Measurements from ENCODE around the gene TAMALIN. TPM values are rescaled to one million over a fixed set of nuclear protein-coding genes. Genes with fewer than 3 reads are reported as not detected.

Gene TAMALIN
- total RNA-seq, 1 donor from 2014 or later = 27.5 TPM

- peak; percentile 91 for DNase-seq (ENCODE audit: low spot score)
- intact Hi-C loops (cut with DNase I) = no loop called here
These were observed 3.4 kb downstream of the TAMALIN start for GRCh38 chr12:52010152-52010622.

- DNase-seq (ENCODE audit: low spot score) = no peak
These were observed 4.2 kb downstream of the TAMALIN start for GRCh38 chr12:52010692-52011601.

GRCh38 chr12:52011602-52012214 is 5.0 kb downstream of the TAMALIN start:
- DNase-seq (ENCODE audit: low spot score) = no peak
- intact Hi-C loops (cut with DNase I) = no loop called here

More at GRCh38 chr12:52010692-52011601, 4.2 kb downstream of the TAMALIN start:
- intact Hi-C loops (cut with DNase I) = no loop called here

- no peak for DNase-seq (ENCODE audit: low spot score)
- intact Hi-C loops (cut with DNase I) = no loop called here
These were observed 7.0 kb downstream of the TAMALIN start for GRCh38 chr12:52013626-52014310.

GRCh38 chr12:52014567-52015530 is 8.1 kb downstream of the TAMALIN start:
- no peak for DNase-seq (ENCODE audit: low spot score)
- intact Hi-C loops (cut with DNase I) = no loop called here

- intact Hi-C loops (cut with DNase I) = no loop called here
- no peak for DNase-seq (ENCODE audit: low spot score)
These were observed 8.8 kb downstream of the TAMALIN start for GRCh38 chr12:52015532-52016041.

- DNase-seq (ENCODE audit: low spot score) = no peak
- intact Hi-C loops (cut with DNase I) = no loop called here
These were observed 11.8 kb downstream of the TAMALIN start for GRCh38 chr12:52018433-52019112.

GRCh38 chr12:52019113-52019770 is 12.5 kb downstream of the TAMALIN start:
- intact Hi-C loops (cut with DNase I) = no loop called here
- no peak for DNase-seq (ENCODE audit: low spot score)

GRCh38 chr12:52020539-52021336 is 14.0 kb downstream of the TAMALIN start:
- DNase-seq (ENCODE audit: low spot score) = no peak
- intact Hi-C loops (cut with DNase I) = no loop called here

GRCh38 chr12:52022841-52023181 is 16.1 kb downstream of the TAMALIN start:
- no peak for DNase-seq (ENCODE audit: low spot score)
- intact Hi-C loops (cut with DNase I) = loop anchor here (1.0 kb wide), 1 partner anchor 16 kb away; no protein-coding TSS in a partner anchor

- intact Hi-C loops (cut with DNase I) = loop anchor here (1.0 kb wide), 1 partner anchor 16 kb away; no protein-coding TSS in a partner anchor
- peak; percentile 95 for DNase-seq (ENCODE audit: low spot score)
These were observed 16.6 kb downstream of the TAMALIN start for GRCh38 chr12:52023182-52023975.

- DNase-seq (ENCODE audit: low spot score) = no peak
- intact Hi-C loops (cut with DNase I) = loop anchor here (1.0 kb wide), 1 partner anchor 17 kb away; no protein-coding TSS in a partner anchor
These were observed 17.4 kb downstream of the TAMALIN start for GRCh38 chr12:52023976-52024688.

- intact Hi-C loops (cut with DNase I) = loop anchor here (1.0 kb wide), 2 partner anchors 26 to 57 kb away; partner anchors contain the start of gene NR4A1
- no peak for DNase-seq (ENCODE audit: low spot score)
These were observed 18.1 kb downstream of the TAMALIN start for GRCh38 chr12:52024845-52025230.

- no peak for DNase-seq (ENCODE audit: low spot score)
- intact Hi-C loops (cut with DNase I) = loop anchor here (2.0 kb wide), 1 partner anchor 19 kb away; no protein-coding TSS in a partner anchor
These were observed 19.5 kb downstream of the TAMALIN start for GRCh38 chr12:52026263-52026662.

GRCh38 chr12:52027085-52027843 is 20.5 kb downstream of the TAMALIN start:
- no peak for DNase-seq (ENCODE audit: low spot score)
- intact Hi-C loops (cut with DNase I) = loop anchor here (2.0 kb wide), 1 partner anchor 18 kb away; no protein-coding TSS in a partner anchor
